Measurements from ENCODE around the gene RBM4. TPM values are rescaled to one million over a fixed set of nuclear protein-coding genes. Genes with fewer than 3 reads are reported as not detected.

The RBM4 gene
- total RNA-seq, 1 experiment from 2014 or later = 245 TPM

DNA sequence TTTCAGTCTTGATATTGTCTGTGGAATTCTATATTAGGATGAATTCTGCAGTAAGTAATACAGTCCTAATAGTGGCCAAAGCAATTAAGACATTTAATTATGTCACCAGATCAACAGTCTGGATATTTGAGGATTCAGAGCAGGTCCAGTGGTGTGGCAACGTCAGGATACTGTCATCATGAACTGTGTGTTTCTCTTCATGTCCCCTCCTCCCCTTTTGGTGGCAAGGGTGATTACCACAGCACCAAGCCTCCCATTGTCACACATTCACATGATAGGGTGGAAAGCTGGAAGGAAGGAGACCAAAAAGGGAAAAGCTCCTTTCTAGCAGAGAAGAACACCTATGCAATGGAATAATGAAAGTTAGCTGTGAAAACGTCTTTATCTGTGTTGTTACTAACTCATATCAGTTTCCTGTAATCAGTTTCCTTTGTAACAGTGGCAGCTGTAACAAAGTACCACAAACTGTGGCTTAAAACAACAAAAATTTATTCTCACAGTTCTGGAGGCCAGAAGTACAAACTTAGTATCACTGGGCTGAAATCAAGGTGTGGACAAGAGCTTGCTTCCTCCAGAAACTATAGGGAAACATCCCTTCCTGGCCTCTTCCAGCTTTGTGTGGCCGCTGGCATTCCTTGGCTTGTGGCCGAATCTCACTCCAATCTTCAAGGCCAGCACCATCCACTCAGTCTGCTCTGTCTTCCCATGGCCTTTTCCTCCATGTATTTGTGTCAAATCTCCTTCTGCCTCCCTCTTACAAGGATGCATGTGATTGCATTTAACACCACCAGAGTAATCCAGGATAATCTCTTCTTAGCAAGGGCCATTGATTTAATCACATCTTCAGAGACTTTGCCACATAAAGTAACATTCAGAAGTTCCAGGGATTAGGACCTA is 28.5 kb upstream of the RBM4 start:
- intact Hi-C loops (cut with micrococcal nuclease; ENCODE audit: unreplicated experiment) = no loop called here
- H3K4me3 ChIP-seq (ENCODE audit: low read depth, low read length, poor library complexity, severe bottlenecking) = no peak overlapping the region
- CTCF ChIA-PET = no interaction called here
- H3K27ac ChIP-seq (ENCODE audit: low read depth, low read length, poor library complexity, severe bottlenecking) = no peak overlapping the region
- POLR2A ChIA-PET (ENCODE audit: low non-redundant PET) = no interaction called here
- no TSS peak for BruUV-seq (replicated peaks)
- TF ChIP-seq CTCF (conservative IDR thresholded peaks at IDR 0.05; ENCODE audit: low read depth, low read length) (no peak), EZH2 (IDR thresholded peaks at IDR 0.05; ENCODE audit: borderline replicate concordance, low read depth, low read length, poor library complexity, severe bottlenecking) (no peak)
- no peaks in the 10 kb centered on the region for H3K4me1 ChIP-seq (ENCODE audit: insufficient read depth, low read length, poor library complexity, severe bottlenecking)
- H3K9me3 ChIP-seq (ENCODE audit: low read depth, low read length, poor library complexity, severe bottlenecking) = no peaks in the 10 kb centered on the region
- H3K27me3 ChIP-seq (replicated peaks; ENCODE audit: insufficient read depth, low read depth, low read length, poor library complexity) = no peaks in the 10 kb centered on the region
- DNase-seq (ENCODE audit: low spot score) = no peak
- peaks cover 6% of the 10 kb centered on the region for H3K36me3 ChIP-seq (ENCODE audit: insufficient read depth, low read length, poor library complexity, severe bottlenecking)

DNA sequence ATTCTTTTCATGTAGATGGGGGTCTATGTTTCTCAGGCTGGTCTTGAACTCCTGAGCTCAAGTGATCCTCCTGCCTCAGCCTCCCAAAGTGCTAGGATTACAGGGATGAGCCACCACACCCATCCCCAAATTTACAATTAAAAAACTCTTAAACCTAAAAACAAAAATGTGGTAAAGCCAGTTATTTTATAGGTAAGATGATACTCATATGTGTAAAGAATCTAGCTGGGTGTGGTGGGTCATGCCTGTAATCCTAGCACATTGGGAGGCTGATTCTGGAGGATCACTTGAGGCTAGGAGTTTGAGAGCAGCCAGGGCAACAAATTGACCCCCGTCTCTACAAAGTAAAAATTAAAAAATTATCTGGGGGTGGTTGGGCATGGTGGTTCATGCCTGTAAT is 26.0 kb upstream of the RBM4 start:
- no peak overlapping the region for H3K4me3 ChIP-seq (ENCODE audit: low read depth, low read length, poor library complexity, severe bottlenecking)
- H3K36me3 ChIP-seq (ENCODE audit: insufficient read depth, low read length, poor library complexity, severe bottlenecking) = peaks cover 2% of the 10 kb centered on the region
- intact Hi-C loops (cut with micrococcal nuclease; ENCODE audit: unreplicated experiment) = no loop called here
- ChIA-PET CTCF (no interaction called here), POLR2A (ENCODE audit: low non-redundant PET) (no interaction called here)
- DNase-seq (ENCODE audit: low spot score) = no peak
- no peak overlapping the region for H3K27ac ChIP-seq (ENCODE audit: low read depth, low read length, poor library complexity, severe bottlenecking)
- no TSS peak for BruUV-seq (replicated peaks)
- no peaks in the 10 kb centered on the region for H3K4me1 ChIP-seq (ENCODE audit: insufficient read depth, low read length, poor library complexity, severe bottlenecking)
- no peaks in the 10 kb centered on the region for H3K9me3 ChIP-seq (ENCODE audit: low read depth, low read length, poor library complexity, severe bottlenecking)
- TF ChIP-seq EZH2 (IDR thresholded peaks at IDR 0.05; ENCODE audit: borderline replicate concordance, low read depth, low read length, poor library complexity, severe bottlenecking) (no peak), CTCF (conservative IDR thresholded peaks at IDR 0.05; ENCODE audit: low read depth, low read length) (no peak)
- no peaks in the 10 kb centered on the region for H3K27me3 ChIP-seq (replicated peaks; ENCODE audit: insufficient read depth, low read depth, low read length, poor library complexity)

- ChIA-PET POLR2A (ENCODE audit: low non-redundant PET) (no interaction called here), CTCF (no interaction called here)
- Histone ChIP-seq H3K4me3 (ENCODE audit: low read depth, low read length, poor library complexity, severe bottlenecking) (no peak overlapping the region), H3K36me3 (ENCODE audit: insufficient read depth, low read length, poor library complexity, severe bottlenecking) (peaks cover 16% of the 10 kb centered on the region), H3K4me1 (ENCODE audit: insufficient read depth, low read length, poor library complexity, severe bottlenecking) (peaks cover 6% of the 10 kb centered on the region), H3K27me3 (replicated peaks; ENCODE audit: insufficient read depth, low read depth, low read length, poor library complexity) (no peaks in the 10 kb centered on the region), H3K9me3 (ENCODE audit: low read depth, low read length, poor library complexity, severe bottlenecking) (no peaks in the 10 kb centered on the region), H3K27ac (ENCODE audit: low read depth, low read length, poor library complexity, severe bottlenecking) (no peak overlapping the region)
- DNase-seq (ENCODE audit: low spot score) = peak; percentile 45
- BruUV-seq (replicated peaks) = no TSS peak
- TF ChIP-seq EZH2 (IDR thresholded peaks at IDR 0.05; ENCODE audit: borderline replicate concordance, low read depth, low read length, poor library complexity, severe bottlenecking) = no peak
- TF ChIP-seq CTCF (conservative IDR thresholded peaks at IDR 0.05; ENCODE audit: low read depth, low read length) = no peak
- intact Hi-C loops (cut with micrococcal nuclease; ENCODE audit: unreplicated experiment) = no loop called here
Measured at GRCh38 chr11:66614073-66614472, 24.4 kb upstream of the RBM4 start.
